Fibroblast of the aortic adventitia (primary cell): ENCODE measurements around the gene CDC42BPG. TPM values are rescaled to one million over a fixed set of nuclear protein-coding genes. Genes with fewer than 3 reads are reported as not detected.

ENCODE experiments used
- DNase-seq: peaks from one replicate; pipeline ENCODE4 v3.0.0-alpha.2; 2010; ENCODE audit warnings: low read depth
- H3K4me3 ChIP-seq: 2 replicates; pipeline ENCODE4 v1.5.1; 2011; ENCODE audit warnings: low read depth, mild to moderate bottlenecking, control low read depth, low read length, moderate library complexity
- total RNA-seq: library from RNA; depleted of rRNA; stranded (reverse); fragments of >200 nt; gene quantifications from 2 replicates; pipeline ENCODE4 v1.2.3, GENCODE V29; 2012; ENCODE audit warnings: low replicate concordance
- TF ChIP-seq, protein P1 (sequence below): IDR thresholded peaks from 2 replicates; pipeline ENCODE4 v1.5.1; 2011; ENCODE audit warnings: mild to moderate bottlenecking, low read length, control low read depth, inconsistent platforms; ENCODE audit not compliant: insufficient read depth

Gene CDC42BPG
- total RNA-seq, 1 donor = 0.09 TPM

DNA sequence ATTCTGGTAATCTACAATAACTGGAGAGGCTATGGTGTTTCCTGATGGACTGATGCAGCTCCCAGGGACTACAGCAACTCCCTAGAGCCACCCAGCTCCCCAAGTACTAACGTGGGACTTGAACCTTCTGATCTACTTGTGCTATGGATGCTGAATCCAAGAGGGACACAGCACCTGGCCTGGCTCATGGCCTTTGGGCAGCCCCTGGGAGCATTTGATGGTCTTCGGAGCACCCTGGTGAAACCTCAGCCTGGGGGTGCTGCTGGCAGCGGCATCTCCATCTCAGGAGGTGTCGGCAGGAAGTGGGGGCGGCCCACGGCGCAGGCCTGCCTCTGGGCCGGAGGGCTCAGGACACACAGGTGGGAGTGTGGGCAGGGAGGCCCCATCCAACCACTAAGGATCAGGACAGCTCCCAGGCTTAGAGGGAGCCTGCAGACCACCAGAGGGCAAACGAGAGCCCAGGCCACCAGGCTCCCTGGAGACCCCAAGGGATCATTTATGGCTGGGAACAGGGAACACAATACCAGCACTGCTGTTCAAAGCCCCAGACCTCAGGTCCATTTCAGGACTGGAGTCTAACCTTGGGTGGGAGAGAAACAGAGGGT lies 25.2 kb upstream of the CDC42BPG start:
- TF ChIP-seq, protein P1, sequence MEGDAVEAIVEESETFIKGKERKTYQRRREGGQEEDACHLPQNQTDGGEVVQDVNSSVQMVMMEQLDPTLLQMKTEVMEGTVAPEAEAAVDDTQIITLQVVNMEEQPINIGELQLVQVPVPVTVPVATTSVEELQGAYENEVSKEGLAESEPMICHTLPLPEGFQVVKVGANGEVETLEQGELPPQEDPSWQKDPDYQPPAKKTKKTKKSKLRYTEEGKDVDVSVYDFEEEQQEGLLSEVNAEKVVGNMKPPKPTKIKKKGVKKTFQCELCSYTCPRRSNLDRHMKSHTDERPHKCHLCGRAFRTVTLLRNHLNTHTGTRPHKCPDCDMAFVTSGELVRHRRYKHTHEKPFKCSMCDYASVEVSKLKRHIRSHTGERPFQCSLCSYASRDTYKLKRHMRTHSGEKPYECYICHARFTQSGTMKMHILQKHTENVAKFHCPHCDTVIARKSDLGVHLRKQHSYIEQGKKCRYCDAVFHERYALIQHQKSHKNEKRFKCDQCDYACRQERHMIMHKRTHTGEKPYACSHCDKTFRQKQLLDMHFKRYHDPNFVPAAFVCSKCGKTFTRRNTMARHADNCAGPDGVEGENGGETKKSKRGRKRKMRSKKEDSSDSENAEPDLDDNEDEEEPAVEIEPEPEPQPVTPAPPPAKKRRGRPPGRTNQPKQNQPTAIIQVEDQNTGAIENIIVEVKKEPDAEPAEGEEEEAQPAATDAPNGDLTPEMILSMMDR = peak; percentile 15
- peak overlapping the region; percentile 31 for H3K4me3 ChIP-seq
- DNase-seq = no peak

DNA sequence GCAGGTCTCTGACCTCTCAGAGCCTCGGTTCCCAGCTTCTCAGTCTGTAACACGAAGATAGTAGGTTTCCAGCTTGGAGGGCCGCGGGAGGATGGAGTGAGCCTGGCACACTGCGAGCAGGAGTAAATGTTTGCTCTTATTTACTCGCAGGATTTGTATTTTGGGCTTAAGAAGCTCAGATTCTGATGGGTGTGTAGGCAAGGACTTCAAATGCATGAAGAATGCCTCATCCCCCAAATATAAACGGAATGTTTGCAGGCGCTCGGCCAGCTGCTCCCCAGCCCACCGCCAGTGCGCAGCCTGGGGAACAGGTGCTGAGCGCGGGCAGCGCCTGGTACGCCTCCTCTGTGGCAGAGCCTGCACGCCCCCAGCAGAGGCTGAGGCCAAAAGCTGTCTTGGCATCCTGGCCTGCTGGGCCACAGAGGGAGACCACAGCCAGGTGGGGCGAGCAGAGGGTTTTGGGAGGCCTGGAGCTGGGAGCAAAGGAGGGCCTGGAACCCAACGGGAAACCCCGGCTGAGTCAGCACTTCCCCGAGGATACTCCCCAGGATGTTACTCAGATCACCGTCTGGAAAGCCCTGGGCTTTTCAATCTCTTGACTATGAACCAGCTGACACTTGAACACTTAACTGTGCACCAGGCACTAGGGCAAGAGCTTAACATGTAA lies 24.6 kb upstream of the CDC42BPG start:
- H3K4me3 ChIP-seq = no peak overlapping the region
- DNase-seq = peak; percentile 90

DNA sequence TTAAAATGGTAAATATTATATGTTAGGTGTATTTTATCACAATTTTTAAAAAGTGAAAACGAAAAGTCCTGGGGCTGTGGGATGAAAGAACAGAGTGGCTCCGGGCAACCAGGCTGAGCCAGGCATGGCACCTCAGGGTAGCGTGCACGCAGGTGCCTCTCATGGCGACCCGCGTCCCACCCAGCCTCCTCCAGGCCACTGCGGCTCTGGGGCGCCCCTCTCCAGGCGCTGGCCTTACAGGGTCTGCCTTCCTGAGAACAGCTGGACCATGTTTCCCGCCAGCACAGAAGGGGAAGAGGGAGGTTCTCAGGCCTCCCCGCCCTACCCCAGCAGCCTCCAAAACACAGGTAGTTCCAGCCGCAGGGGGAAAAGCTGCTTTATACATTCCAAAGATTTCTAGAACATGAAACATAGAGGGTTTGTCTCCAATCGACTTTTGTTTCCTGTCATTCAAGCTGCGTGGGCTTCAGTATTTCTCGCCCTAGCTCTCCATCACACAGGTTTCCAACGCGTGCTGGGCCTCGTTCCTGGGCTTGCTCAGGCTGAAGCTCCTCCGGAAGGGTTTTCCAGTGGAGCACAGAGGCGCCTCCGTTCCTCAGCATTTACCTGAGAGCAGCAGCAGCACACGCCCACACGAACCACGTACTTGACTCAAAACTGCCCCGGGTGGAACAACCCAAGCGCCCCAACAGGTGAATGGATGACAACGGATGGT lies 23.5 kb upstream of the CDC42BPG start:
- DNase-seq = no peak
- no peak overlapping the region for H3K4me3 ChIP-seq
- TF ChIP-seq, protein P1 = no peak

More for the DNA sequence above, 24.6 kb upstream of the CDC42BPG start:
- TF ChIP-seq, protein P1 = no peak

DNA sequence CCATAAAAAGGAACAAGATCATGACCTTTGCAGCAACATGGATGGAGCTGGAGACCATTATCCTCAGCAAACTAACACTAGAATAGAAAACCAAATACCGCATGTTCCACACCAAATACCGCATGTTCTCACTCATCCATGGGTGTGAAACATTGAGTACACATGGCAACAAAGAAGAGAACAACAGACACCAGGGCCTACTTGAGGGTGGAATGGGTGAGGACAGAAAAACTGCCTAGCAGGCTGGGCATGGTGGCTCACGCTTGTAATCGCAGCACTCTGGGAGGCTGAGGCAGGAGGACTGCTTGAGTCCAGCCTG lies 21.7 kb upstream of the CDC42BPG start:
- TF ChIP-seq, protein P1 = no peak
- DNase-seq = no peak
- H3K4me3 ChIP-seq = no peak overlapping the region

DNA sequence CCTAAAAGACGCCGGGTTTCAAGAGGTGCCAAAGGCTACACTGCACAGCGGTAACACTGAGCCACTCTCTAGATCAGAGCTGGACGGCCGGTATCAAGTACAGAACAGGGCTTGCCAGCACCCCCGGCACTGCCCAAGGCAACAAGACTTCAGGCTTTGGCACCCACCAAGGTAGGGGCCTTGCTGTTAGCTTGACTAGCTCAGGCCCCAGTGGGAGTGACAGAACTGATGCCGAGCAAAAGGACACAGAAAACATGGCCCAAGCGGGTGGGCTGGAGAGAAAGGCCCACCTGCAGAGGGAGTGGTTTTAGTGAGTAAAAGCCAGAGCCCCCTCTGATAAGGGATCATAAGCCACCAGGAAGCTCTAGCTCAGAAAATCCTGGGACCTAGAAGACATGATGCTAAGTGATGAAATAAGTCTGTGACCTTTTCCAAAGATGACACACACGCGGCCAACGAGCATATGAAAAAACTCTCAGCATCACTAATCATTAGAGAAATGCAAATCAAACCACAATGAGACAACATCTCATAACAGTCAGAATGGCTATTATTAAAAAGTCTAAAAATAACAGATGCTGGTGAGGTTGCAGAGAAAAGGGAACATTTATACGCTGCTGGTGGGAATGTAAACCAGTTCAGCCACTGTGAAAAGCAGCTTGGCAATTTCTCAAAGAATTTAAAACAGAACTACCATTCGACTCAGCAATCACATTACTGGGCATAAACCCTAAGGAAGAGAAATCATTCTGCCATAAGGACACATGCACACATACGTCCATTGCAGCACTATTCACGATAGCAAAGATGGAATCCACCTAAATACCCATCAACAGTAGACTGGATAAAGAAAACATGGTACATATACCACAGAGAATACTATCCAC lies 21.1 kb upstream of the CDC42BPG start:
- TF ChIP-seq, protein P1 = no peak
- DNase-seq = peak; percentile 62
- peak overlapping the region; percentile 39 for H3K4me3 ChIP-seq

DNA sequence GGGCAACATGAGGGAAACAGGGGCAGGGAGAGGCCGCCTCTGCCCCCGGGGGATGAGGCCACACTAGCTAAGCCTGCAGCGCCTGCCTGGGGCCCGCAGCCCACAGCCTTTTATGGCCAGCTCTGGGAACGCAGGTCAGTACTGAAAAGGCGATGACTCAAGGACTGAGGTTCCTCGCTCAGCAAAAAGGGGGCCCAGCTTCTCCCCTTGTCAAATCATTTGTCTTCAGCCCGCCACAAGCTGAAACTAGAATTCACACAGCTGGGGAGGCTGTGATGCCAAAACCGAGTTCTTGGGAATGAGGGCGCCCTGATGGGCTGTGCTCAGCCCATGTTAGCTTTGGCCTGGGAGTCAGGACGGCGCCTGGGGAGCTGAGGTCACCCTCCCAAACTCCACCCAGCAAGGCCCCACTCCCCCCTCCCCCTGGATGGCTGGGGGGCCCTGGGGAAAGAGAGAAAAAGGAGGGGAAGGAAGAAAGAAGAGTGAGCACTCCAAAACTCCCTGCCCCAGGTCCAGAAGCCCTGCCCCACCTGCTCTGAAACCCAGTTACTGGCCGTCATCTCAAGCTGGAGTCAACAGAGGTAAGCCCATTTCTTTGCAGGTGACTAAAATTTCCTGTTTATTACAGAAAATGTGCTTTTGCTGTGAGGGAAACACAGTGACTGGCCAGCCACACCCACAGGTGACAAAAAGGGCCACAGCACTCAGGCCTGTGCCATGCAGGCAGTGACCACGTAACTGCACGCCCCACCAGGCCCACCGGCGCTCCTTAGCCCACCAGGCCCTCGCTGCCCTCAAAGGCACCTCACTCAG lies 20.2 kb upstream of the CDC42BPG start:
- TF ChIP-seq, protein P1 = no peak
- H3K4me3 ChIP-seq = peak overlapping the region; percentile 39
- DNase-seq = peak; percentile 95
